NCI-H1436 treated with DMSO at 0.1 percent for 48 hours (cell line): ENCODE data around the gene OR2H2.

Experiments used
- DNase-seq: peaks from one replicate; lab custom pipeline; 2025; lab: John Stamatoyannopoulos, UW

Gene OR2H2

DNA sequence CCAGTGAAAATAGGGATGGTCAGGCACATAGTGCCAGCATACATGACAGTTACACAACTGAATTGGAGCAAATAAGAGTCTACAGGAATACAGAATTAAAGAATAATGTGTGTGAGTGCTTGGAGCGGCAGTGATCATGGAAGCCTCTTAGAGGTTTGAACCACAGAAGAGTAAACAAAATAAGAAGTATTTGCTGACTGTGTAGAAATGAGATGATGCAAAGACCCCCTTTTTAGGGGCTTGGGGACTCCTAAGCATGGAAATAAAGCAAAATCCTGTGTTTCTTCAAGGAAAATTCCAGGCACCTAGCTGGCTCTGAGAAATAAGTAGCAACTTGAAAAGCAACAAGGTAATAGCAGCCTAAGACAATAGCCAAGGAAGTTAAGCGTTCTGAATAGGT is 6.8 kb downstream of the OR2H2 start:
- DNase-seq: no peak

DNA sequence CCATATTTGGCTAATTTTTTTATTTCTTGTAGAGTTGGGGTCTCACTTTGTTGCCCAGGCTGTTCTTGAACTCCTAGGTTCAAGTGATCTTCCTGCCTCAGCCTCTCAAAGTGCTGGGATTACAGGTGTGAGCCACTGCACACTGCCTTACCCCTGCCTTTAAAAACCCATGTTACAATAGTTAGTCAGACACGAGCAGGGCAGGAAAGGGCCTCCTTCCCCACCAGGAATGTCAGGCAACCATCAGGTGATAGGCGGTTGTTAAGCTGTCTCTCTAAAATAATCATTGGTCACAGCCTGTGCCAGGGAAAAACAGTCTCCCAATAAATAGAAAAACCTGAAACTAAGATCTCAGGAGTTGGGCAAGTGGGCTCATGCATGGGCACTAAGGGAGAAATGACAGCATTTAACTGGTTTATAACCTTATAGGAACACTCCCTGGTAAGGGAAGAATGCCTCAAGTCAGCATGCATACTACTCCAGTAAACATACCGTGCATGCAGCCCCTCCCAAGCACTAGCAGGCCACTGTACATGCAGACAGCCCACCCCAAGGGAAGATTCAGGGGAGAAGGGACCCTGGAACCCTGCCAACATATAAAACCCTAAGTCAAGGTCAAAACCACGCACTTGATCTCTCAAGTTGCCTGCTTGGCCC is 8.4 kb downstream of the OR2H2 start:
- no peak for DNase-seq

DNA sequence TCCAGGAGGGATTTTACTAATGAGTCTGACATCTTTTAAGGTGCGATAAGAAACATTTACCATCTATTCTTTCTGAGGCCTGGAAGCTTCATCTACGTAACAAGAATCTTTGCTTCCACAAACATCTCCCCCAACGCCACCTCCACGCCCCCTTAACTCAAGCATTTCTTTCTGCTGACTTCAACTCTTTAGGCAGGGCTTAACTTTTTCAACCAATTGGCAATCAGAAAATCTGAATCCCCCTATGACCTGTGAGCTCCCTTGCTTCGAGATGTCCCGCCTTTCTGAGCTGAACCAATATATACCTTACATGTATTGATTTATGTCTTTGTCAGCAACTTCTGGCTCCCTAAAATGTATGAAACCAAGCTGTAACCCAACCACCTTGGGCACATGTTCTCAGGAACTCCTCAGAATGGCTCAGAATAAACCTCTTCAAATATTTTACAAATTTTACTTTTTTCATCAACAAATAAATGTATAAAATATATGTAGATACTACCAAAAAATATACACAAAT is 11.5 kb downstream of the OR2H2 start:
- DNase-seq: no peak

DNA sequence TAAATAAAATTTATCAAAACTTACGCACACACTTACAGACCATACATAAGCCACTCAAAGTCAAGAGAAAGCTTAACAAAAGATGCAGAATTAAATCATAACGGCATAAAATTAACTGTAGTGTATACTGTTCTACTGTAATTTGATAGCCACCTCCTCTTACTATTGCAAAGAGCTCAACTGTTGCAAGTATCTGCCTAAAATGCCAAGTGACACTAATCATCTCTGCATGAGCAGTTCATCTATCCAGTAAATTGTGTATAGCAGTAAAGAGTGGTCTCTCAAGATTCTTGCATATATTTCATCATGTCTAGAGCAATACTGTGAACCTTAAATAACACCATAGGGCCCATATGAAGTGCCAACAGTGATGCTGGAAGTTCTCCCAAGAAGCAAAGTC is 12.3 kb downstream of the OR2H2 start:
- DNase-seq: no peak

DNA sequence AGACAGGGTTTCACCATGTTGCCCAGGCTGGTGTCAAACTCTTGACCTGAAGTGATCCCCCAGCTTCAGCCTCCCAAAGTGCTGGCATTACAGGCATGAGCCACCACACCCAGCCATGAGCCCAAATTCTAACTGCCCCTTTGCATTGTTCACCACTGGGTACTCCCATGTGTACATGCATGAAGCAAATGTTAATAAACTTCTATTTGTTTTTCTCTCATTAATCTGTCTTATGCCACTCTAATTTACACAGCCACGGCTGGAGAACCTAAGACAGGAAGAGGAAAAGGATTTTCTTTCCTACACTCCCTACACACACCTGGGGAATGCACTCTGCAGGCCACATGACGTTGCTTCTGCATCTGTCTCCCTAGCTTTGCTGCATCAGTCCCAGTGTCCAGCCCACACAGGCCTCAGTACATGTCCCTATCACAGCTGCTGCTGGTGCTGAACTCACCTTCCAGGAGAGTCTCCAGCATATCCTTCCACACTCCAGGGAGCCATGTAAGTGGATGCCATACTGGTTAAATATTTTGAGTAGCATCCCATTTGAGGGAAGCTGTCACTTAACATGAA is 13.3 kb downstream of the OR2H2 start:
- DNase-seq: no peak

DNA sequence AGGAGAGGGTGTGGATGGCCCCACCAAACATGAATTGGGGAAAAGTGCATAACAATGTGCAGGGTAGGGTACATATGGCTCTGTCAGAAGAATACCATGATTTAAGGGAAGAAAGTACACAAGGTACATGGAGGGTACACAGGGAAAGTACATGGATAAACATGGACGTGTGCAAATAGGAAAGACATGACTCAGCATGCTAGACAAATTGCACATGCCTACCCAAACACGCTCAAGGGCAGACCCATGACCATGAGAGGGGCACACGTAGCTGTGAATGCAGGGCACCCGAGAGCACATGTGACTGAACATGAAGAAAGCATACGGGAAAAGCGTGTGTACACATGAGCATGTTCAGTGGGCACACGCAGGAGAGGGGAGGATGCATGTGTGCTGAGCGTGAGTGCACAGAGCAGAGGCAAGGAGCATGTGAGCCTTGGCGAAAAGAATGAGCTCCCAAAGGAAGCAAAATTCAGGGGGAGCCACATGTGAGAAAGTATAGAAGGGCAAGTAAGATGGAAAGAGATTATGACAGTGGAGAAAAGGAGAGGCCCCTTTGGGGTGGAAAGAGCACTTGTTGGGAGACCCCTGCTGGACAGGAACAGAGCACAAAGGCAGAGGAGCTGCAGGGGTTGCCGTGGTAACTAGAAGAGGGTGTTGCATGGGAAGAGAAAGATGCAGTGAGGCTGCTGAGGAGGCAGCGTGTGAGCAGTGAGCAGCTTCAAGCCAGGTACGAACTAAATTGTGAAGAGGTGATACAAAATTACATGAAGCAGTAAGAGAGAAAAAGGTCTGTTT is 17.8 kb downstream of the OR2H2 start:
- DNase-seq: no peak

DNA sequence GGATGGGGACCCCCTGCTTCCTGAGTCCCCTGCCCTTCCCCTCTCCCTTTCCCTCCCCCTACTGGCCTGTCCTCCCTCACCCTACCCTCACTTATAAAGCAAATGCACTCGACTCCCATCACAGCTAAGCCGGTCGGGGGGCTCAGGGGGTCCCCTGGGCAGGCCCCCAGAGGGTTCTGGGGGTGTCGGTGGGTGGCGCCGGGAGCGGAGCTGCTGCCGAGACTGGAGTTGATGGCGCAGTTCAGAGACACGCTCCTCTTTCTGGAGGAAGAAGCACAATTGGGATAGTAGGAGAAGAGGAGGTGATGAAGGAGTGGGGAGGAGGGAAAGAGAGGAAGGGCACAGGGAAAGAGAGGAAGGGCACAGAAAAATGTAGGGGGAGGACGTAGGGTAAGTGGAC is 18.5 kb downstream of the OR2H2 start:
- no peak for DNase-seq

DNA sequence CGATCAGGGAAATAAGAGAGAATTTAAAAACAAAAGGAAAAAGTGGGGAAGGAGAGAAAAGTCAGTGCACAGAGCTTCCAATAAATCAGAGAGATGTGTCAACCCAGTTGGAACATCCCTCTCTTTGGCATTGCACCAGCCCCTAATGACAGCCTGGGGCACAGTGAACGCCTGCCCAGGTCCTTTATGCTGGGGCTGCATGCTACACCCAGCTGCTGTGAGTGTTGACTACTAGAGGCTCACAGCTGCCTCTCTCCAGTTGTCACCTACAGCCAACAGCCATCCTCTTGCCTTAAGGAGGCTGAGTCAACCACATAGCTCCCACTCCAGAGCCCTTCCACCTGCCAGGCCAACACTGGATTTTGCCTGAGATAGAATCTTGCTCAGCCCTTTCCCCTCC is 19.0 kb downstream of the OR2H2 start:
- no peak for DNase-seq

DNA sequence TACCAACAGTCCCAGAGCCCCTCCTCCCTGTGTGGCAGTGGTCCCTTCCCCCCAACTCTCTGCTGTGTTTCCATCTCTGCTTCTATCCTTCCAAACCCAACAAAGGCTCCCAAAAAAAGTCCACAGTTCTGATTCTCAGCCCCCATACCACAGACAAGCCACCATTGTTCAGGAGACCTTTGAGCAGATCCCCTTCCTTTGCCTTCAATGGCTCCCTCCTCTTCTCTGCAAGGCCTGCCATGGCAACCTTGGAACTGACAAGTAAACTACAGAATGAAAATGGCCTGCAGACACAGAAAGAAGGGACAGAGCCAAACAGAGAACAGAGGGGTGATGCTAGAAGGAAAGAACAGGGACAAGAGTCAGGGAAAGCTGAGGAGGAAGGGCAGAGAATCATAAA is 23.2 kb downstream of the OR2H2 start:
- DNase-seq: no peak

DNA sequence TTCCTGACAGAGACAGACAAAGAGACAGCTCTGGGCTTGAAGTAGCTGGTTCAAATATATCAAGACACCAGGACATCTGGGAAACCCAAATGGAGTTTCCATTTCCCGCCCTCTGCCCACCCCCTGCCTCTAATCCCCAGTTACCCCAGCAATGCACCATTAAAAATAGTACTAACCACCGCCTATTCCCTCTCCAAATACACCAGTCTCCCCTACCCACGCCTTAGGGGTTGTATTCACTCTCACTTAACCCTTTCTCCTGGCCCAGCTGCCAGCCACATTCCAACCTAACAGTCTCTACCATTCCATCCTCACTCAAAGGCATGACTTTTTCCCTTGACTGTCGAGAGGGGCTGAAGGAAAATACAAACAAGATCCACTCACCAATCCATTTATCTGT is 25.6 kb downstream of the OR2H2 start:
- no peak for DNase-seq

DNA sequence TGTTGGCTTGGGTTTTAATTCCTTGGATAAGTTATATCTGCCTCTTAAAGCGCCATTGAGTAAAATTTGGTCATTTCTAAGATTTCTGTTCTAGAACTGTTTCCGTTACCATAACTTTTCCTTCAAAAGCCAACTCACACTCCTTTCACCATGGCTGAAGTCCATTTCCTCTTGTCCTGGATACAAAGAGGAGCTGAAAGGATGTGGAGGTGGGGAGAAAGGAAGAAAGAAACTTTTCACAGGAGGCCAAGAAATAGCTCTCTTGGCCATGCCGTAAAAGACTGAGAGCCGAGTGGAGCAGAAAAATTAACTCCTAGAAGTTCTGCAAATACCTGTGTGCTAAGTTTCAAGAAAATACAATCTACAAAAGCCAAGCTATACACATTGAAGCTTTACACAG is 26.5 kb downstream of the OR2H2 start:
- no peak for DNase-seq

DNA sequence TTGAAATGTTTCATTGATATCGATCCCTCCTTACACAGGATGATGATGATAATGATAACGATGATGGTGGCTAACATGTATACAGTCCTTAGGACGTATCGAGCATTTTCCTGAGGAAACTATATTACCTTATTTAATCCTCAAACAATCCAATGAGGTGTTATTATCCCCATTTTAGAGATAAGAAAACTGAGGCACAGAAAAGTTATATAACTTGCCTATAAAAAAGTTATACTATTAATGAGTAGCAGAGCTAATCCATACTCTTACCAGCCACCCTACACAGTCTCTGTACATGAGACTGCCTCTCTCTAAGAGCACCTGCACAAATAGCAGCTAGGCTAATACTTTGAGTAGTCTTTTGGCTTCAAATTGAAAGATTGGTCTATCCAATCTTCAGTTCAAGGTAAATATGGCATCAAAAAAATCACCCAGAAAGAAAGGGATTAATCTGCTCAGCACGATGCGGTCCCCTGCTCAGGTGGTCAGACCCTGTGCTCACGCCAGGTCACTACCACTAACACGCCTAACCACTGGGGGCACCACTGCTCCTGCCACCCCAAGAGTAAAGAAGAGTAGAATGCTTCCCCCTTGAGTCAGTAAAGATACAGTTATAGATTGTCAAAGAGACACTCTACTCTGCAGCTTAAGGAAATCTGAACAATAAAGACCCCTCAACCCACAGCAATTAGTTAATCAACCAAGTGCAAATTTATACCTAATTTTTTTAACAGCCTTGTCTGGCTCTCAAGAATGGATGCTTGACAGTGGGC is 33.0 kb downstream of the OR2H2 start:
- DNase-seq: no peak

DNA sequence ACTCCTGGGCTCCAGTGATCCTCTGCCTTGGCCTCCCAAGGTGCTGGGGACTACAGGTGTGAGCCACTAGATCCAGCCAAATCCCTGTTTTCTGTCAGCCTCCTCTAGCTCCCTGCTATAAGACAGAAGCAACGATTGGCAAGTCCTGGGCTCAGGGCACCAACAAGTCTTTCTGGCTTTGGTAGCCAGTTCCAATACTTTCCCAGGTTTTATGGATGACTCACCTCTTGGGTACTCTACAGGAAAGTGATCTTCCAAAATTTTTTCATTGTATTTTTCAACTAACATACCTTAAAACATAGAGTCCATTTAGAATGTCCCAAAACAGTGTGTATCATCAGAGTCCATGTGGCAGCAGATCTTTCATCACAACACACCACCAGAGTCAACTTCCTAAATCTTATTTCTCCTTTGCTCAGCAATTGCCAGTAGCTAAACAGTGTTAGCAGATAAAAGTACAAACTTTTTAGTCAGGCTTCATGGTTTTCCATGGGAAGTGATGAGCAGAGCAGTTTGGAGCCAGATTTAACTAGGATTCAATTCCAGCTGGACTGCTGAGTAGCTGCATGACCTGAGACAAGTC is 34.7 kb downstream of the OR2H2 start:
- DNase-seq: no peak

DNA sequence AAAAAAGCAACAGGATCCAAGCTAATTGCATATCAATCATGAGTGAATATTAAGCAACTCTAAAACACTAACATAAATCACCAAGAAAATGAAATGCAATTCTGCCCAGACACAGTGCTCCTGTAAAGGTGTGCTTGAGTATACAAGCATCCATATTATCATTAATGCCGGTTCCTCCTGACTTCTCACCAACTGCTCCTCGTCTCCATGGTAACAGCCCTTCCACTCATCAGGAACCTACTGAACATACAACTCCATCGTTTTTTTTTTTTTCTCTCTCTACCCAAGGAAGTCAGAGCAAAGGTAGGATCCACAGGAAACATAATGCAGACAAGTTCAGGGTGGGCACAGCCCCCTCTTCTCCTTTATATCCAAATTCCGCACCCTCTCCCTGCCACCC is 35.7 kb downstream of the OR2H2 start:
- no peak for DNase-seq

DNA sequence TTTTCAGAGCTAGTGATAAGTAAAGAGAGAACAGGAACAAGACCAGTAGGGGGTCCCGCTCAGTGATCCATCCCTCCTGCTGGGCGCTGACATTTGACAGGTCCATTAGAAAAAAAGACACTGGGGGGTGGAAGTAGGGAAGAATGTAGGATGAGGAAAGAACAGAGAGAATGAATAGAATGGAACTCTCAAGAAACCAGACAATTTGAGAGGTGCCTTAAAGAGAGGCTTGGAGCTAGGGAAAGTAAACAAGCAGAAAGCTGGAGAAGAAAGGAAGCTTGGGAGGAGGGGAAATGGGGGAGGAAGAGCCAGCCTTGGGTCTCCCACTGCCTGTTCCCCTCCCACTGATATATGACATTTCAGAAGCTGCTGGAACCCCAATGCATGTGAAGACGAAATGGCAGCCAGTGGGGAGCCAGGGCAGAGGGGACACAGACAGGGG is 39.6 kb downstream of the OR2H2 start:
- no peak for DNase-seq

DNA sequence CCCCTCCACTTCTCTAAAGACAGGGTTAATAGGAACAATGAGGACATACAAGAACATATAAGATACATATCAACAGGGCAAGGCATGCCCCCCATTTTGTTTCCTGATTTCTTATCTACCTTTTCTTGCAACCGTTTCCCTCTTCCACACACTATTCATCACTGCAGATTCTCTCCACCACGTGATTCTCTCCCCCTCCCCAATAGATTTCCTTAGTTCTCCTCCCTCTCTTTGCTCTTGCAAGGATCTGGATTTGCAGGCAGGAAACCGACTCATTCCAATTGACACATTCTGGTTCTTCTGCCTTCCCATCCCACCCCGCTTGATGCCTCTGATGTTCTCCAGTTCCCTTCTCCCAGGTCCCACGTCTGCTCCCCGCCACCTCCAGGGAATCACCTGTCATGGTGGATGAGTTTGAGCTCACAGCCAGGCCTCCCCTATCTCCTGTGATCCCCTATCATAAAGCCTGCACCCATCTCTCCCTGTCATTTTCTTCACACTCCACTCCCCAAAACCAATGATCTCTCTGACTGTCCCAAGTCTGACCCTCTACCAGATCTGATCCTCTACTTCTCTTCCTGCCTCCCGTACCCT is 40.5 kb downstream of the OR2H2 start:
- no peak for DNase-seq

DNA sequence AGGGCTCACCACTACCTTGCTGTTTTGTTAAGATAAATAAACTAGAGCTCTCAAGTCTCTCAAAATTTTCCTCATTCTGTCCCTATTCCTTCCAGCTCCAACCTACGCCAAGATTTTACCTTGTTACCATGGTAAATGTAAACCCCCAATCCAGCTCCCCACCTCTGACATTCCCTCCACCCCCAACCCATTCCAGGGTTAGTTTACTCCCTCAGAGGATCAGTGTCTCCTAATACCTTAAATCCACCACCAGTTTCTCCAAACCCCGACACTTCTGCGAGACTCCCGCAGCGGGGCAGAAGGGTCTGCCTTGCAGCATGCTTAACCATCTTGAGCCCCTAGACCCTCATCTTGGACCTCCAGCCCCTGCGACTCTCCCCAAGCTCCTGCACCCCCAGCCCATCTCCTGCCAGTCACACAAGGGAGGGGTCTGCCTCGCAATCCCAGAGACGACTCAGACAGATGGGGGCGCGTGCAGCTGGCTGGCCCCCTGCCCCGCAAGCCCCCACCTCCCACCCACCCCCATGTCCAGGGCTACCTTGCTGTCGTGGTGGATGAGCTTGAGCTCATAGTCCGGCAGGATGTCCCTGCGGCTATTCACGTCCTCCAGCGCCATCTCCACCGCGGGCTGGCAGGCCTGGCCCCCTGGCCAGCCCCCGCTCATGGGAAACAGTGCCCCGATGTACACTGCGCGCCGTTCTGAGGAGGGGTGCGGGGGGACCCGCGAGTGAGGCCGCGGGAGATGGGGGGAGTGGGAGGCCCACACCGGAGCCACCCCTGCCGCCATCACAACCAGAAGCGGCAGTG is 42.2 kb downstream of the OR2H2 start:
- no peak for DNase-seq

DNA sequence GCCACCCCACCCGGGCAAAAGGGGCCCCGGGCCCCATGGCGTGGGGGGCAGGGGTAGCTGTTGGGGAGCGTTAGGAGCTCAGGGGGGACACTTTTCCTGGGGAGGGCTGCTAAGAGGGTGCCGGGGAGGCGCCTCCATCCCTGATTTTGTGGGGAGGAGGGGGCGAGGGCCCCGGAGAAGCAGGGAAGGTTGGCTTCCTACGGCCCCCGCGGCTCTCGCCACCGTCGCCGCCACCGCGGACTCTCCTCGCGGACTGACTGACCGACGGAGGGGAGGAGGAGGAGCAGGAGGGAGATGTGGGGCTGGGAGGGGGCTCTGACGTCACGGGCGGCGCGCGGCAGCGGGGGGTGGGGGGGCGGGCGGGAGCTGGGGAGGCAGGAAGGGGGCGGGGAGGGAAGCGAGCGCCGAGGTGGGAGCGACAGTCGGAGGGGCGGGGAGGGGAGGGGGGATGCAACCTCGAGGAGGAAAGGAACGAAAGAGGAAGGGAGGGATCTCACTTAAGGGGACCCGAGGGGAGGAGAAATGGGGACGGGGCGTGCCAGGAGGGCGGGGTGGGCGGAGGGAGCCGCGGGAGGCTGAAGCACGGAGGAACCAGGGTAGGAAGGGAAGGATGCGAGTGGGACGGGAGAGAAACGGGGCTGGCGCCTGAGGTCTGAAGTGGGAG is 43.0 kb downstream of the OR2H2 start:
- DNase-seq: peak; percentile 26

DNA sequence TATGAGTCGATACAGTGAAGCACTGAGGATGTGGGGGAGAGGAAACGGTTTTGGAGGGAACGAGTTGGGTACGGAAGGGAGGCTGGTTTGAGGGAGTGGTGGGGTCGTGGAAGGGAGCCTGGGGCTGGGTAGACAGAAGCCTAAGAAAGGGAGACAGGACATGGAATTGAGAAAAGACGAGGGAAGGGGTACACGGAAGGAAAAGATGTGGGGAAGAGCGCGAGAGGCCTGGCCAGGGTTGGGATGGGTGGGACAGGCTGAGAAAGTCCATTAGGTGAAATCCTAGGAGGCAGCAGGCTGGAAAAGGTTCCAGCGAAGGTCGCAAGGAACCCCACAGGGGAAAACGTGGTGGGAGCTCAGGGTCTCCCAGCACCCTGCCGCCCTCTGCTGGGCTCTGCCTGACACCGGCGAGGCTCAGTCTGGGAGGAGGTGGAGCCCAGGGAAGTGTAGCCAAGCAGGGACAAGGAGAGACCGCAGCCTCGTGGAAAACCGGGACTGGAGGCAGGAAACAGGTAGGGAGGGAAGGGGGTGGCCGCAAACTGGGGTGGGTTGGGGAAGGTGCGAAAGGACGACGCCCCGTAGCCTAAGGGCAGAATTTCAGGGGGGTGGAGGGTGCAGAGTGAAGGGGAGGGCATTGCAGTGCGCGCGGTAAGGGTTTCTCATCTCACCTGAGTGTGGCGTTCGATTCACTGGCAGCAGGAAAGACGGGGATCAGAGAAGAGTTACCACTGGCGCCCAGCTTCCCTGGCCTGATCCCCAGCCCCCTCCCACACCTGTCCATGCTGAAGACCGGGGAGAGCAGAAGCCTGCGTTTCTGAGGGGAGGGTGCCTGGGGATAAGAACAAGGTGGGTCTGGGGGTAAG is 43.7 kb downstream of the OR2H2 start:
- peak; percentile 26 for DNase-seq
